ENCODE results near the gene PIGT. TPM values are rescaled to one million over a fixed set of nuclear protein-coding genes. Genes with fewer than 3 reads are reported as not detected.

PIGT gene
- total RNA-seq, 1 donor from 2014 or later: 142 TPM

DNA sequence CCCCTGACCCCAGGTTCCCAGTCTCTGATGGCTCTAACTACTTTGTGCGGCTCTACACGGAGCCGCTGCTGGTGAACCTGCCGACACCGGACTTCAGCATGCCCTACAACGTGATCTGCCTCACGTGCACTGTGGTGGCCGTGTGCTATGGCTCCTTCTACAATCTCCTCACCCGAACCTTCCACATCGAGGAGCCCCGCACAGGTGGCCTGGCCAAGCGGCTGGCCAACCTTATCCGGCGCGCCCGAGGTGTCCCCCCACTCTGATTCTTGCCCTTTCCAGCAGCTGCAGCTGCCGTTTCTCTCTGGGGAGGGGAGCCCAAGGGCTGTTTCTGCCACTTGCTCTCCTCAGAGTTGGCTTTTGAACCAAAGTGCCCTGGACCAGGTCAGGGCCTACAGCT lies 9.6 kb downstream of the PIGT start:
- H3K27ac ChIP-seq: no peak overlapping the region
- intact Hi-C loops (cut with DNase I): no loop called here
- peaks cover 46 to 52% of the 10 kb centered on the region in 2 donors for H3K36me3 ChIP-seq
- H3K4me3 ChIP-seq: no peak overlapping the region
- TF ChIP-seq, protein P1, sequence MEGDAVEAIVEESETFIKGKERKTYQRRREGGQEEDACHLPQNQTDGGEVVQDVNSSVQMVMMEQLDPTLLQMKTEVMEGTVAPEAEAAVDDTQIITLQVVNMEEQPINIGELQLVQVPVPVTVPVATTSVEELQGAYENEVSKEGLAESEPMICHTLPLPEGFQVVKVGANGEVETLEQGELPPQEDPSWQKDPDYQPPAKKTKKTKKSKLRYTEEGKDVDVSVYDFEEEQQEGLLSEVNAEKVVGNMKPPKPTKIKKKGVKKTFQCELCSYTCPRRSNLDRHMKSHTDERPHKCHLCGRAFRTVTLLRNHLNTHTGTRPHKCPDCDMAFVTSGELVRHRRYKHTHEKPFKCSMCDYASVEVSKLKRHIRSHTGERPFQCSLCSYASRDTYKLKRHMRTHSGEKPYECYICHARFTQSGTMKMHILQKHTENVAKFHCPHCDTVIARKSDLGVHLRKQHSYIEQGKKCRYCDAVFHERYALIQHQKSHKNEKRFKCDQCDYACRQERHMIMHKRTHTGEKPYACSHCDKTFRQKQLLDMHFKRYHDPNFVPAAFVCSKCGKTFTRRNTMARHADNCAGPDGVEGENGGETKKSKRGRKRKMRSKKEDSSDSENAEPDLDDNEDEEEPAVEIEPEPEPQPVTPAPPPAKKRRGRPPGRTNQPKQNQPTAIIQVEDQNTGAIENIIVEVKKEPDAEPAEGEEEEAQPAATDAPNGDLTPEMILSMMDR (IDR thresholded peaks at IDR 0.05): no peak
- DNase-seq (ENCODE audit: low spot score in 2 of 2): no peak
- no peaks in the 10 kb centered on the region for H3K9me3 ChIP-seq
- H3K4me1 ChIP-seq: no peaks in the 10 kb centered on the region
- no peaks in the 10 kb centered on the region for H3K27me3 ChIP-seq

DNA sequence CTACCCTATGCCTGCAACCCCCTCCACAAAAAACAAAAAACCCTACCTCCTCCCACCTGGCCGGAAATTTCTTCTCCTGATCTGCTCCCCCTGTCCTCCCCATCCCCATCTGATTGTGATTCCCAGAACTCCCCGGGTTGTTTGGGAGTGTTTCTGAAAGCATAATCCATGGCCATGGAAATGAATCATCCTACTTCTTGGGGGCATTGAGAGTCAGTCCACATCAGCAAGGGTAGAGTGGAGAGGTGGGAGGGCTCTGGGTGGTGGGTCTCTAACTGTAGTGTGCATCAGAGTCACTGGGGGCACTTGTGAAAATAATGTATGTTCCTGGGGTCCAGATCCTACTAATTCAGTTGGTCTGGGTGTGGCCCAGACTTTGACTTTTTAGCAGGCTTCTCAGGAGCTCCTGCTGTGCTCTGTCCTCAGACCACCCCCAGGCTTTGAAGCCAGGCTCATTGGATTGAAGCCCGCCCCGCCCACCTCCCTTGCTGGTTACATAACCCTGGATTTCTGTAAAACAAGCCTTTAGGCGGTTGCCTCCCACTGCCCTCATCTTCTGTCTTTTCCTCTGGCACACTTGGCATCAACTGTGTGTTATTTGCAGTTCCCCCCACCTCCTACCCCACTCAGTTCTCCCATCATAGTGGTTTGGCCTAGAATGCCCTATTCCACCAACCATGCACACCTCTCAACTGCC lies 10.5 kb downstream of the PIGT start:
- H3K4me3 ChIP-seq: no peak overlapping the region
- no peaks in the 10 kb centered on the region for H3K27me3 ChIP-seq
- TF ChIP-seq, protein P1 (IDR thresholded peaks at IDR 0.05): no peak
- no peaks in the 10 kb centered on the region for H3K9me3 ChIP-seq
- no peaks in the 10 kb centered on the region for H3K4me1 ChIP-seq
- intact Hi-C loops (cut with DNase I): no loop called here
- H3K27ac ChIP-seq: no peak overlapping the region
- peaks cover 37 to 43% of the 10 kb centered on the region in 2 donors for H3K36me3 ChIP-seq
- no peak for DNase-seq (ENCODE audit: low spot score in 2 of 2)

DNA sequence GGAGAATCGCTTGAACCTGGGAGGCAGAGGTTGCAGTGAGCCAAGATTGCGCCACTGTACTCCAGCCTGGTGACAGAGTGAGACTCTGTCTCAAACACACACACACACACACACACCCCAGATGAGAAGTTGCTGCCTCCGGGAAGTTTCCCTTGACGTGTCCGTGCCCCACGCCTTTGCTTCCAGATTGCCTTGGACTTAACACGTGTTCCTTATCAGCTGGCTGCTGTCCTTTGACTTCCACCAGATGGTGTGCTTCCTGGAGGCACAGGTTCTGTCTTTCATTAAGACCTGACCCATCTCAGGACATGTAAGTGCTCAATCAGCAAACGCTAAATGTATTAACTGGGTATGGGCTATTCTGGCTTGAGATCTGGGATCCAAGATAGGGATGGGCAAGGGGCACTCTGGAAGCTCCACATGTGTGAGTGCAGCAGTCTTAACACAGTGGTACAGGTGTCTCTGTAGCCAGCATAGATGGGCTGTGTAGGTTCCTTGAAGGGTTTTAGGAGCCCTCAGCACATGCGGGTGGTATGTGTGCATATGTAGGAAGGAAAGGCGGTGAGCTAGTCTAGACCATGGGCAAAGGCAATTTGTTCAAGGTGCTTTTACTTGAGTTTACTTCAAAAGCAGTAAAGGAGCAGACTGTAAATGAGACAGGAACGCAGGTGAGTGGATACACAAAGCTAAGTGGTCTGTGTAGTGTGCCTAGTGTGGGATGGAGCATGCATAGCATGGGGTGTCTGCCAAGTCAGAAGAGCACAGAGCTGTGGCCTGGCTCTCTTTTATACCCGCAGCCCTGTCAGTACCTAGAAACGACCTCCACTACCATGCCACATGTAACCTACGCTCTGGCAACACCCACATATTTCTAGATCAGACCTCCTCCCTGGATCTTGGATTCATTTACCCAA lies 11.6 kb downstream of the PIGT start:
- intact Hi-C loops (cut with DNase I): no loop called here
- peaks cover 32 to 33% of the 10 kb centered on the region in 2 donors for H3K36me3 ChIP-seq
- TF ChIP-seq, protein P1 (IDR thresholded peaks at IDR 0.05): no peak
- H3K4me3 ChIP-seq: no peak overlapping the region
- no peaks in the 10 kb centered on the region for H3K9me3 ChIP-seq
- no peaks in the 10 kb centered on the region for H3K27me3 ChIP-seq
- no peaks in the 10 kb centered on the region for H3K4me1 ChIP-seq
- H3K27ac ChIP-seq: no peak overlapping the region
- no peak for DNase-seq (ENCODE audit: low spot score in 2 of 2)

DNA sequence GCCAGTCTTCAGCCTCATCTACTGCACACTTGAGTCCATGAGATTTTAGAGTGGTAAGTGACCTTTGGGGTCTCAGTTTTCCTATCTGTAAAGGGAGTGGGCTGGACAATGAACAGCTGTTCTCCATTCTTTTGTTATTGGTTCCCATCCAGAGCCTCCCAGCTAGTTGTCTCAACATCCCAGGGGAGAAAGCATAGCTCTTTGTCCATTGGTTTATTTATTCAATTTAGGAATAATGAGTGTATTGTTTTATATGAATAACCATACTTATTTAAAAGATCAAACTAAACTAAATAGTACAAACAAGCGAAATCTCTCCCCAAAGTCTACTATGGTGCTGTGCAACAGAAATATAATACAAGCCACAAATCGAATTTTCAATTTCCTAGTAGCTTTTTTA lies 13.7 kb downstream of the PIGT start:
- intact Hi-C loops (cut with DNase I): no loop called here
- Histone ChIP-seq H3K27ac (no peak overlapping the region), H3K9me3 (no peaks in the 10 kb centered on the region), H3K27me3 (no peaks in the 10 kb centered on the region), H3K4me3 (no peak overlapping the region), H3K36me3 (peaks cover 11 to 12% of the 10 kb centered on the region in 2 donors), H3K4me1 (no peaks in the 10 kb centered on the region)
- no peak for DNase-seq (ENCODE audit: low spot score in 2 of 2)
- TF ChIP-seq, protein P1 (IDR thresholded peaks at IDR 0.05): no peak

DNA sequence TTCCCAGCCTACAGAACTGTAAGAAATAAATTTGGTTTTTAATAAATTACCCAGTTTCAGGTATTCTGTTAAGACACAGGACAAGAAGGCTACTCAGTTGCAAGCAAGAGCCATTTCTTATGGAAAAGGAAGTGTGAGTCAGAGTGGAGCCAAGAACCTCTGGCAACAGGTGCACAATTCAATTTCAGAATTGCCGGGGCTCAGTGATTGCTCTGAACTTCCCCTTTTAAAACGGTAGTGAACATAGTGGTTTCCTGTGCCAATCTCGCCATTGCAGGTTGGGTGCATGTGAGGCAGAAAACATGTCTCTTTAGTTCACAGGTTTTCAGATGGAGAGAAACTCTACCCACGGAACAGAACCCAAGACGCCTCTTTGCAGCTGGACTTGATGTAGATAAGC lies 16.4 kb downstream of the PIGT start:
- H3K4me3 ChIP-seq: no peak overlapping the region
- no peaks in the 10 kb centered on the region for H3K36me3 ChIP-seq
- no peaks in the 10 kb centered on the region for H3K27me3 ChIP-seq
- no peaks in the 10 kb centered on the region for H3K9me3 ChIP-seq
- no peak overlapping the region for H3K27ac ChIP-seq
- no peak for DNase-seq (ENCODE audit: low spot score in 2 of 2)
- intact Hi-C loops (cut with DNase I): no loop called here
- TF ChIP-seq, protein P1 (IDR thresholded peaks at IDR 0.05): no peak
- H3K4me1 ChIP-seq: peaks cover 0 to 3% of the 10 kb centered on the region in 2 donors
